ENCODE results near the gene NHLRC1.

DNA sequence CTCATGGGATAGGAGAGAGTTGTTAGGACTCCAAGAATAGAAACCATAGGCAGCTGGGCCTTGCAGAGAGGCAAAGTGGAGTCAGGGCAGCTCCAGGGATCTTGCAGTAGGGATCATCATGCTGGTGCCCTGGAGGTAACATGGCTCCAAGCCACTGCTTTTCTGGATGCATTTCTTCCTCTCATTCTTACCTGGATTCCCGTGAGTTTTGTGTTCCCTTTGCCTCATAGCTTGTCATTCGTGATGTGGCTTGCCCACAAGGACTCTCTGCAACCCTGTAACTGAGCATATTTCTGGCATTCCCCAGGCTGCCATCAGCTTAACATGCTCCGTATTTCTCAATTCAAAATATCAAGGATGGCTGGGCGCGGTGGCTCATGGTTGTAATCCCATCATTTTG, 5.3 kb downstream of the NHLRC1 start:
- TF ChIP-seq EP300 (IDR thresholded peaks at IDR 0.05; ENCODE audit: borderline replicate concordance in 1 of 2, control insufficient read depth in 1 of 2, low read depth in 2 of 2, low read length in 2 of 2), result no peak
- no peak for TF ChIP-seq FOXM1 (IDR thresholded peaks at IDR 0.05; ENCODE audit: low read depth, low read length)
- TF ChIP-seq, protein P1, sequence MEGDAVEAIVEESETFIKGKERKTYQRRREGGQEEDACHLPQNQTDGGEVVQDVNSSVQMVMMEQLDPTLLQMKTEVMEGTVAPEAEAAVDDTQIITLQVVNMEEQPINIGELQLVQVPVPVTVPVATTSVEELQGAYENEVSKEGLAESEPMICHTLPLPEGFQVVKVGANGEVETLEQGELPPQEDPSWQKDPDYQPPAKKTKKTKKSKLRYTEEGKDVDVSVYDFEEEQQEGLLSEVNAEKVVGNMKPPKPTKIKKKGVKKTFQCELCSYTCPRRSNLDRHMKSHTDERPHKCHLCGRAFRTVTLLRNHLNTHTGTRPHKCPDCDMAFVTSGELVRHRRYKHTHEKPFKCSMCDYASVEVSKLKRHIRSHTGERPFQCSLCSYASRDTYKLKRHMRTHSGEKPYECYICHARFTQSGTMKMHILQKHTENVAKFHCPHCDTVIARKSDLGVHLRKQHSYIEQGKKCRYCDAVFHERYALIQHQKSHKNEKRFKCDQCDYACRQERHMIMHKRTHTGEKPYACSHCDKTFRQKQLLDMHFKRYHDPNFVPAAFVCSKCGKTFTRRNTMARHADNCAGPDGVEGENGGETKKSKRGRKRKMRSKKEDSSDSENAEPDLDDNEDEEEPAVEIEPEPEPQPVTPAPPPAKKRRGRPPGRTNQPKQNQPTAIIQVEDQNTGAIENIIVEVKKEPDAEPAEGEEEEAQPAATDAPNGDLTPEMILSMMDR (IDR thresholded peaks at IDR 0.05 in 2 of 3, conservative IDR thresholded peaks at IDR 0.05 in 1 of 3; ENCODE audit: control insufficient read depth in 2 of 3, extremely low read depth in 1 of 3, insufficient read depth in 1 of 3, low read depth in 3 of 3, low read length in 3 of 3), result no peak
- TF ChIP-seq, protein P2, sequence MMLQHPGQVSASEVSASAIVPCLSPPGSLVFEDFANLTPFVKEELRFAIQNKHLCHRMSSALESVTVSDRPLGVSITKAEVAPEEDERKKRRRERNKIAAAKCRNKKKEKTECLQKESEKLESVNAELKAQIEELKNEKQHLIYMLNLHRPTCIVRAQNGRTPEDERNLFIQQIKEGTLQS (IDR thresholded peaks at IDR 0.05; ENCODE audit: borderline replicate concordance, extremely low read depth, low read depth, low read length), result no peak
- no peak for TF ChIP-seq LARP7 (IDR thresholded peaks at IDR 0.05)
- TF ChIP-seq NR2C2 (IDR thresholded peaks at IDR 0.05; ENCODE audit: borderline replicate concordance, control insufficient read depth, insufficient read length, low read depth), result no peak
- TF ChIP-seq, protein P3, sequence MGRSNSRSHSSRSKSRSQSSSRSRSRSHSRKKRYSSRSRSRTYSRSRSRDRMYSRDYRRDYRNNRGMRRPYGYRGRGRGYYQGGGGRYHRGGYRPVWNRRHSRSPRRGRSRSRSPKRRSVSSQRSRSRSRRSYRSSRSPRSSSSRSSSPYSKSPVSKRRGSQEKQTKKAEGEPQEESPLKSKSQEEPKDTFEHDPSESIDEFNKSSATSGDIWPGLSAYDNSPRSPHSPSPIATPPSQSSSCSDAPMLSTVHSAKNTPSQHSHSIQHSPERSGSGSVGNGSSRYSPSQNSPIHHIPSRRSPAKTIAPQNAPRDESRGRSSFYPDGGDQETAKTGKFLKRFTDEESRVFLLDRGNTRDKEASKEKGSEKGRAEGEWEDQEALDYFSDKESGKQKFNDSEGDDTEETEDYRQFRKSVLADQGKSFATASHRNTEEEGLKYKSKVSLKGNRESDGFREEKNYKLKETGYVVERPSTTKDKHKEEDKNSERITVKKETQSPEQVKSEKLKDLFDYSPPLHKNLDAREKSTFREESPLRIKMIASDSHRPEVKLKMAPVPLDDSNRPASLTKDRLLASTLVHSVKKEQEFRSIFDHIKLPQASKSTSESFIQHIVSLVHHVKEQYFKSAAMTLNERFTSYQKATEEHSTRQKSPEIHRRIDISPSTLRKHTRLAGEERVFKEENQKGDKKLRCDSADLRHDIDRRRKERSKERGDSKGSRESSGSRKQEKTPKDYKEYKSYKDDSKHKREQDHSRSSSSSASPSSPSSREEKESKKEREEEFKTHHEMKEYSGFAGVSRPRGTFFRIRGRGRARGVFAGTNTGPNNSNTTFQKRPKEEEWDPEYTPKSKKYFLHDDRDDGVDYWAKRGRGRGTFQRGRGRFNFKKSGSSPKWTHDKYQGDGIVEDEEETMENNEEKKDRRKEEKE (IDR thresholded peaks at IDR 0.05), result no peak
- TF ChIP-seq, protein P4, sequence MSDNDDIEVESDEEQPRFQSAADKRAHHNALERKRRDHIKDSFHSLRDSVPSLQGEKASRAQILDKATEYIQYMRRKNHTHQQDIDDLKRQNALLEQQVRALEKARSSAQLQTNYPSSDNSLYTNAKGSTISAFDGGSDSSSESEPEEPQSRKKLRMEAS (IDR thresholded peaks at IDR 0.05; ENCODE audit: low read depth, low read length), result no peak
- TF ChIP-seq NFYA (IDR thresholded peaks at IDR 0.05; ENCODE audit: borderline replicate concordance, low read depth, low read length), result no peak
- TF ChIP-seq TCF7 (IDR thresholded peaks at IDR 0.05; ENCODE audit: borderline replicate concordance), result no peak
- no peak for TF ChIP-seq RUNX3 (IDR thresholded peaks at IDR 0.05; ENCODE audit: low read length)
- TF ChIP-seq BHLHE40 (IDR thresholded peaks at IDR 0.05; ENCODE audit: borderline replicate concordance in 1 of 2, low read depth in 2 of 2, low read length in 1 of 2), result no peak
- no peak for TF ChIP-seq CHD2 (IDR thresholded peaks at IDR 0.05; ENCODE audit: borderline replicate concordance, low read depth, low read length)

Data from GM12878 (cell line).